ENCODE results near the gene PRR5.

Gene PRR5

GRCh38 chr22:44782363-44782963 is 80.5 kb downstream of the PRR5 start:
- FAIRE-seq, result no peak
- no peak for DNase-seq (ENCODE audit: insufficient read length, low spot score)

GRCh38 chr22:44783091-44783490 is 81.1 kb downstream of the PRR5 start:
- FAIRE-seq (no peak), DNase-seq (ENCODE audit: insufficient read length, low spot score) (no peak)

GRCh38 chr22:44783581-44783980 is 81.6 kb downstream of the PRR5 start:
- no peak for DNase-seq (ENCODE audit: insufficient read length, low spot score)
- no peak for FAIRE-seq

GRCh38 chr22:44786136-44786535 is 84.1 kb downstream of the PRR5 start:
- DNase-seq (ENCODE audit: insufficient read length, low spot score) (no peak), FAIRE-seq (no peak)

GRCh38 chr22:44786610-44787009 is 84.6 kb downstream of the PRR5 start:
- DNase-seq (ENCODE audit: insufficient read length, low spot score) (no peak), FAIRE-seq (no peak)

Measured in HTR-8/SVneo (cell line).